GM23338 (cell line): ENCODE results near the gene OR7G2.
"Not testable (repeated sequence)": the region's sequence is repeated elsewhere in the genome, so short reads cannot be mapped to it uniquely, and the experiment has no call there.

Experiments
- CREB1 ChIP-seq: fragments of 250-450 bp; sonication (Bioruptor Pico); IDR thresholded peaks from 2 replicates; pipeline ENCODE4 v1.5.0; 2020; ENCODE audit warnings: low read depth, mild to moderate bottlenecking, moderate library complexity
- CTCF ChIP-seq, 2 experiments: fragments of 200-600 bp in 1 of 2; sonication (generic) in 1 of 2; conservative IDR thresholded peaks; 2 replicates each; pipeline versions ENCODE4 v1.5.1 to v1.6.1; 2016 to 2017; ENCODE audit warnings: antibody characterized with exemption in 2 of 2, low read depth in 2 of 2, mild to moderate bottlenecking in 2 of 2, moderate library complexity in 1 of 2
- EZH2 ChIP-seq: fragments of 200-600 bp; sonication (generic); IDR thresholded peaks from one replicate; pipeline ENCODE4 v1.8.0; 2017; ENCODE audit warnings: antibody characterized with exemption, mild to moderate bottlenecking, low read depth; ENCODE audit not compliant: unreplicated experiment
- EZH2phosphoT487 ChIP-seq: fragments of 200-600 bp; sonication (generic); IDR thresholded peaks from one replicate; pipeline ENCODE4 v1.8.1; 2018; ENCODE audit warnings: antibody characterized with exemption; ENCODE audit not compliant: unreplicated experiment
- JUNB ChIP-seq: IDR thresholded peaks from one replicate; pipeline ENCODE4 v1.6.1; 2016; ENCODE audit warnings: antibody characterized with exemption; ENCODE audit not compliant: unreplicated experiment
- POLR2AphosphoS5 ChIP-seq: IDR thresholded peaks from 2 replicates; pipeline ENCODE4 v1.6.1; 2016; ENCODE audit warnings: antibody characterized with exemption, low read depth
- REST ChIP-seq: IDR thresholded peaks from one replicate; pipeline ENCODE4 v1.6.1; 2018; ENCODE audit warnings: antibody characterized with exemption; ENCODE audit not compliant: unreplicated experiment
- STAT1 ChIP-seq: IDR thresholded peaks from one replicate; pipeline ENCODE4 v1.6.1; 2016; ENCODE audit warnings: antibody characterized with exemption; ENCODE audit not compliant: unreplicated experiment
- ZNF114 ChIP-seq: fragments of 250-450 bp; sonication (Bioruptor Pico); IDR thresholded peaks from 2 replicates; pipeline ENCODE4 v1.5.0; 2020; ENCODE audit warnings: mild to moderate bottlenecking, moderate library complexity

GRCh38 chr19:9071720-9072119 lies 35.6 kb downstream of the OR7G2 start:
- TF ChIP-seq CTCF (conservative IDR thresholded peaks at IDR 0.05; ENCODE audit: low read depth in 2 of 2); POLR2AphosphoS5; EZH2; JUNB; EZH2phosphoT487; REST; CREB1 (CRISPR knock-in tag); ZNF114; STAT1: not testable (repeated sequence)
